Skeletal muscle satellite cell (primary cell): ENCODE data around the gene CBLN3.
A peak's percentile ranks its signal among the peaks of the same experiment; 100 is the strongest.

Source experiments
- H3K27me3 ChIP-seq: 2 replicates; pipeline ENCODE4 v1.7.0; 2013; ENCODE audit warnings: low read length; ENCODE audit not compliant: control insufficient read depth, insufficient read depth
- H3K36me3 ChIP-seq: 2 replicates; pipeline ENCODE4 v1.7.0; 2013; ENCODE audit warnings: mild to moderate bottlenecking, control low read depth, low read length; ENCODE audit not compliant: insufficient read depth
- H3K4me1 ChIP-seq: 2 replicates; pipeline ENCODE4 v1.7.0; 2013; ENCODE audit warnings: low read length; ENCODE audit not compliant: control insufficient read depth, insufficient read depth
- H3K4me2 ChIP-seq: 2 replicates; pipeline ENCODE4 v1.7.0; 2013; ENCODE audit warnings: mild to moderate bottlenecking, low read length
- H3K4me3 ChIP-seq: 2 replicates; pipeline ENCODE4 v1.7.0; 2013; ENCODE audit warnings: low read length
- H3K9ac ChIP-seq: 2 replicates; pipeline ENCODE4 v1.7.0; 2013; ENCODE audit warnings: mild to moderate bottlenecking, low read depth, low read length, moderate library complexity
- H3K9me3 ChIP-seq: replicated peaks from 2 replicates; pipeline ENCODE4 v1.7.0; 2013; ENCODE audit warnings: mild to moderate bottlenecking, control low read depth, low read length

CBLN3 gene

DNA sequence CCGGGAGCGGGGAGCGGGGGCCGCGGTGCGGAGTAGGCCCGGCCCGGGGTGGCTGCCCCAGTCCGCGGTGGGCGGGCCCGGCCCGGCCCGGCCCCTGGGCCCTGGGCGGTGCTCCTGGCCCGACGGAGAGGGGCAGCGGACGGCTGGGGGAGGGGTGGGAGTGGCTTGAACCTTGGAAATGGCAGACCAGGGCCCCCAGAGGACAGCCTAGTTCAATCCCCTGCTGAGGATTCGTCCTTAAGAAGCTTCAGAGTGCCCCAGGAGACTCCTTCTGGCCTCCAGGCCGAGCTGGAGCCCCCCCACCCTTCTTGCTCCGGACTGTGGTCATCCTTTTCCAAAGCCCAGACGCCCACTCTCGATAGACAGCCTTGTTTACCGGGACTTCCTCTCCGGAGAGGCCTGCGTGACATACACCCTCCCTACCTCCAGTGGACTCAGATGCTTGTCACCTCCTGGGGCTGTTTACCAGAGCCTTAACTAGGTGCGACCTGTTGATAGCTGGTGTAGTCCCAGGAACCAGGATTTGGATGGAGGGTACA is 744 bp upstream of the CBLN3 start:
- H3K4me3 ChIP-seq: peak overlapping the region; percentile 93
- peaks cover 45% of the 10 kb centered on the region for H3K4me1 ChIP-seq
- no peaks in the 10 kb centered on the region for H3K9me3 ChIP-seq
- peak overlapping the region; percentile 91 for H3K4me2 ChIP-seq
- peaks cover 24% of the 10 kb centered on the region for H3K36me3 ChIP-seq
- H3K9ac ChIP-seq: peak overlapping the region; percentile 99
- no peaks in the 10 kb centered on the region for H3K27me3 ChIP-seq

DNA sequence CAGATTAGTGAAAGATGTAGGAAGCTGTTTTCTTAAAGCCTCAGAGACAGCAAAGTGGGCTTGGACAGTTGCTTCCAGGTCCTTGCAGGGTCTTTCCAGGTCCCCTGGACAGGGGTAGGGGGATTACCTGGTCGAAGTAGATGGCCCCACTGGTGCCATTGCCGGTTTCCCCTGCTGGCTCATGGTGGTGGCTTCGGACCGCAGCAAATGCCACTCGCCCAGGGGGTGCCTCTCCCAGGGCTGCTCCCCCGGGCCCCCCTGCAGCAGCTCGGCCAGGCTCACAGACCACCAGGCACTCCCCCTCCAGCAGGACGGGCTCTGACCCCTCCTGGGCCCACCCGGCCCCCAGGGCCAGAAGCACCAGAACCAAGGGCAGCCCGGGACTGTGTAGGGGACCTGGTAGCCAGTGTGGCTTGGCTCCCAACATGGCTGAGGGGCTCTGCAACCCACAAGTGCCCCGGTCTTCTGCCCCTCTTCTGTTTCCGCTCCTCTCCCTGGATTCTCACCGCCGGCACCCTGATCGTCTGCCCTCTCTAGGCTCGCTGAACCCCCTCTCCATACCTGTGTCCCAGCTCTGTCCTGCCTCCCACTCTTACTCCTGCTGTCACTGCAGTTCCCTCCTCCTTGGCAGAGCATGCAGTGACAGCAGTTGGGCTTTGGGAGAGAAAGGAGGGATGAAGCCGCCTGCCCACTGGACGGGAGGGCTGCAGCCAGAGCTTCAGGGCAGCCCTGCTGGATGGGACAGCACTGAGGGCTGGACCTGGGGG is 657 bp downstream of the CBLN3 start:
- Histone ChIP-seq H3K4me1 (peaks cover 48% of the 10 kb centered on the region), H3K9ac (peak overlapping the region; percentile 99), H3K36me3 (peaks cover 19% of the 10 kb centered on the region)

DNA sequence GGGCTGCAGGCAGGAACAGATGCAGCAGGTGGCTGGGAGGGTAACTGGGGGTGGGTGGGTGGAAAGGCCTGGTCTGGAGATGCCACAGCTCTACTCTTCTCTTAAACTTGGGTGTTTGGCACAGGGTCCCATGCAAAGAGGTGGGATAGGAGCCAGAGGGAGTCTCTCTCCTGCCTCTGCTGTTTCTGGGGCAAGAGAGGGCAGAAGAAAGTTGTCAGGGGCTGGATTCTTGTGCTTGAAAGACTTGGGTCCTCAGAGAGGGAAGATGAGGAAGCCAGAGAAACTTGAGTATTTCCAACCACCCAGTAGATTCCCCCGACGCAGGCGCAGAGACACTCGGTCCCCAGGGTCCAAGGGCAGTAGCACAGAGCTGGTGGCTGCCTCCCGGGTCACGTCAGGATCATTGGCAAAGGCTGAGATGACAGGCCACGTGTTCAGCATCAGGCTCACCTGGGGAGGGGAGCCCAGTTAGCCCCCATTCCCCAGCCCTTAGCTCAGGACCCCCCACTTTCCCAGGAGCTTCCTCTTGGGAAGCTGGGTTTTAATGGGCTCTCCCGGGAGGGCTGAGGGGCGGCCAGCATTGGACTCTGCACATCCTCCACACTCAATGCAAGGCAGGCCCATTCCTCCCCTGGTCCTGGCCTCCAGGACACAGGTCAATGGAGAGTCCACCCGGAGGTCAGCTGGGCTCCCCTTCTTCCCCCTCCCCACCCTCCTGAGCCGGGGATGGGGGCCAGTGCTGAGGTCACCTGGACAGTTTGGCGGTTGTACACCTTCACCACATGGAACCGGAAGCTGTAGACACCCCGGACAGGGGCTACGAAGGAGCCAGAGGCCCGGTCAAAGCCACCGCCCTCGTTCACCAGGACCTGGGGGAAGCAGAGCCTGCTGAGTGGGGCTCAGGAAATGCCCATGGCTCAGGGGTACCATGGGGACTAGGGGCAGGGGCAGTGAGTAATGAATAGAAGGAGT is 1.6 kb downstream of the CBLN3 start:
- Histone ChIP-seq H3K9me3 (no peaks in the 10 kb centered on the region), H3K4me2 (no peak overlapping the region), H3K4me1 (peaks cover 44% of the 10 kb centered on the region), H3K9ac (no peak overlapping the region), H3K27me3 (peaks cover 5% of the 10 kb centered on the region), H3K36me3 (peaks cover 9% of the 10 kb centered on the region), H3K4me3 (no peak overlapping the region)

More for the DNA sequence above, 657 bp downstream of the CBLN3 start:
- H3K4me2 ChIP-seq: peak overlapping the region; percentile 91
- H3K27me3 ChIP-seq: no peaks in the 10 kb centered on the region
- H3K4me3 ChIP-seq: peak overlapping the region; percentile 93
- H3K9me3 ChIP-seq: no peaks in the 10 kb centered on the region

GRCh38 chr14:24426912-24427536 is 2.4 kb downstream of the CBLN3 start:
- Histone ChIP-seq H3K36me3 (peaks cover 1% of the 10 kb centered on the region), H3K4me1 (peaks cover 36% of the 10 kb centered on the region), H3K4me2 (no peak overlapping the region), H3K4me3 (no peak overlapping the region), H3K9ac (no peak overlapping the region), H3K27me3 (peaks cover 6% of the 10 kb centered on the region), H3K9me3 (no peaks in the 10 kb centered on the region)

- peaks cover 31% of the 10 kb centered on the region for H3K4me1 ChIP-seq
- H3K9ac ChIP-seq: no peak overlapping the region
- H3K27me3 ChIP-seq: peaks cover 6% of the 10 kb centered on the region
Observed at GRCh38 chr14:24426150-24426911, 3.1 kb downstream of the CBLN3 start.

DNA sequence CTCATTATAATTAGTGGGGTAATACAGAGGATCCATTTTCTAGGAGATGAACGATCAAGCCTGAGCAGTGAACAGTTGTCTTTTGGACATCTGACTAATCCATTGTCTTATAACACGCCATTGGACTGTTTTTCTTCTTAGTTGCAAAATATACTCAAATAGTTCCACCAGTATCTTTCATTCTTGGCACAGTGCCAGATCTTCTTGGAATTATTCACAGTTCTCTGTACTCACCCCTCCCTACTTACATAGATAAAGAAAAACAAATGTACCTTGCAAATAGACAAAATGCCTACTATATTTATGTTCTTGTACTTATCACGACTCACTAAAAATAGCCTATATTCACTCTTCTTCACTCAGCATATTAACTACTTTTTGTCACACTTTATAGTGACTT is 3.8 kb downstream of the CBLN3 start:
- no peak overlapping the region for H3K4me3 ChIP-seq
- no peaks in the 10 kb centered on the region for H3K9me3 ChIP-seq
- H3K36me3 ChIP-seq: no peaks in the 10 kb centered on the region
- peak overlapping the region; percentile 6 for H3K4me2 ChIP-seq
- H3K9ac ChIP-seq: no peak overlapping the region
- H3K4me1 ChIP-seq: peaks cover 27% of the 10 kb centered on the region
- H3K27me3 ChIP-seq: peaks cover 6% of the 10 kb centered on the region

More at GRCh38 chr14:24426150-24426911, 3.1 kb downstream of the CBLN3 start:
- Histone ChIP-seq H3K9me3 (no peaks in the 10 kb centered on the region), H3K4me2 (peak overlapping the region; percentile 6), H3K4me3 (no peak overlapping the region), H3K36me3 (no peaks in the 10 kb centered on the region)

DNA sequence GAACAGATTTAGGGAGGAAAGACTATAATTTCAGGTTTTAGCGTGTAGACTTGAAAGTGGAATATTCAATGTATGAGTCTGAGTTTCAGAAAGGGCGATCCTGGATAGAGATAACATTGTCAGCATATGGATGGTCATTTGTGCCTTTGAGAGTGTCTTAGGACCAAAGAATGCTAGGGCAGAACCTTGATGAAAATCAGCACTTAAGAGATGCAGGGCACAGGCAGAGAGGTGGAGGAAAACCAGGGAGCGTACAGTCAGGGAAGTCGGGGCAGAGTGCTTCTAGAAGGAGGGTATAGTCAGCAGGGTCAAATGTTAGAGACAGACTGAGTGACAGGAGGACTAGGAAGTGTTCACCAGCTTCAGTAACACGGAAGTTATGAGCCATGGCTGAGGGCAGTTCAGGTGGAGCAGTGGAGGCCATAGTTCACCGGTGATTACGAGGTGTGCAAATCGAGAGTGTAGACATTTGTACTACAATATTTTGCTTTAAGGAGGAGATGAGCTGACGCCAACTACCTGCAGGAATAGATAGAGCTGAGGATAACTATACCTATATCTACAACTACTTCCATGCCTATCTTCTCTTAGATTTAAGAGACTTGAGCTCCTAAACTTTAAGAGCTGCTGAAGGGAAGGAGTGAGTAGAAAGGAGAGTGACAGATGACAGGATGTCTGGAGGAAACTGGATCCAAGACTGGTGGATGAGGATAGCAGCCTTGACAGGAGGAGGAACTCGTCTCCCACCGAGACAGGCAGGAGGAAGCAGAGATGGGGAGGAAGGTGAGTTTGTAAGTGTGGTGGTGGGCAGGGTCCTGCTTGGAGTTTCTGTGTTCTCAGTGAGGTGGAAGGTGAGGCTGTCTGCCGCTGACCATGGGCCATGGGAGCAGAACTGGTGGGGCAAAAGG is 6.5 kb downstream of the CBLN3 start:
- H3K9me3 ChIP-seq: no peaks in the 10 kb centered on the region
- H3K27me3 ChIP-seq: peaks cover 11% of the 10 kb centered on the region
- H3K4me3 ChIP-seq: no peak overlapping the region
- H3K4me1 ChIP-seq: peaks cover 20% of the 10 kb centered on the region
- H3K4me2 ChIP-seq: no peak overlapping the region
- no peak overlapping the region for H3K9ac ChIP-seq
- no peaks in the 10 kb centered on the region for H3K36me3 ChIP-seq

DNA sequence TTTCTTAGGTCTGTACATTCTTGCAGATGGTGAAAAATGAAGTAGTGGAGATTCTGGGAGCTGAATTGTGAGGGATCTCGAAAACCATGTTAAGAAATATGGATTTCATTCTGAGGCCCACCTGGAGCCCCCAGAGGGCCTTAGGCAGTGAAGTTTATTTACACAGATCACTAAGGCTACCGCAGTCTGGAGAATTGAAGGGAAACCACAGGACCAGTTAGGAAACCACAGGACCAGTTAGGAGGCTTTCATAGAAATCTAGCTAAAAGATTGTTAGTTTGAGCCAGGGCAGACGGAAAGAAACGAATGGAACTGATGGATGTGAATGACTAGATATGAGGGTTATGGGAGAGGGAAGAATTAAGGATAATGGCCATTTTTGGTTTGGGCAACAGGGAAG is 7.2 kb downstream of the CBLN3 start:
- Histone ChIP-seq H3K27me3 (peaks cover 11% of the 10 kb centered on the region), H3K36me3 (no peaks in the 10 kb centered on the region), H3K4me2 (no peak overlapping the region), H3K4me1 (peaks cover 20% of the 10 kb centered on the region), H3K9ac (no peak overlapping the region), H3K4me3 (no peak overlapping the region), H3K9me3 (no peaks in the 10 kb centered on the region)

GRCh38 chr14:24418492-24418873 is 11.0 kb downstream of the CBLN3 start:
- no peaks in the 10 kb centered on the region for H3K36me3 ChIP-seq
- no peaks in the 10 kb centered on the region for H3K4me1 ChIP-seq
- peaks cover 11% of the 10 kb centered on the region for H3K27me3 ChIP-seq
- H3K4me2 ChIP-seq: no peak overlapping the region
- no peak overlapping the region for H3K4me3 ChIP-seq
- no peaks in the 10 kb centered on the region for H3K9me3 ChIP-seq
- no peak overlapping the region for H3K9ac ChIP-seq
